GM23338 (cell line): ENCODE measurements around the gene SPTBN4. TPM values are rescaled to one million over a fixed set of nuclear protein-coding genes. Genes with fewer than 3 reads are reported as not detected.

Experiments used
- ATAC-seq: fragments of 200-7000 bp; cut with Tn5 transposase; 3 replicates; pipeline ENCODE4 v1.9.1; 2020
- DNase-seq: peaks from one replicate; pipeline ENCODE4 v3.0.0-alpha.2; 2015; ENCODE audit warnings: low spot score
- H2AFZ ChIP-seq: fragments of 200-600 bp; sonication (generic); 2 replicates; pipeline ENCODE4 v1.8.0; 2016; ENCODE audit warnings: antibody characterized with exemption, mild to moderate bottlenecking, moderate library complexity
- H3F3A ChIP-seq: fragments of 200-600 bp; sonication (generic); replicated peaks from 2 replicates; pipeline ENCODE4 v1.8.0; 2017; ENCODE audit warnings: antibody characterized with exemption, mixed run types, low read depth
- H3K27ac ChIP-seq: fragments of 200-600 bp; sonication (generic); 2 replicates; pipeline ENCODE4 v1.6.1; 2016; ENCODE audit warnings: low read depth
- H3K27me3 ChIP-seq: fragments of 200-600 bp; sonication (generic); 2 replicates; pipeline ENCODE4 v1.8.0; 2016; ENCODE audit warnings: mild to moderate bottlenecking, mixed run types, moderate library complexity; ENCODE audit not compliant: insufficient read depth
- H3K36me3 ChIP-seq: fragments of 200-600 bp; sonication (generic); 2 replicates; pipeline ENCODE4 v1.8.0; 2016; ENCODE audit warnings: mild to moderate bottlenecking; ENCODE audit not compliant: insufficient read depth
- H3K4me1 ChIP-seq: fragments of 200-600 bp; sonication (generic); 2 replicates; pipeline ENCODE4 v1.8.0; 2016; ENCODE audit warnings: mild to moderate bottlenecking, moderate library complexity; ENCODE audit not compliant: insufficient read depth
- H3K4me2 ChIP-seq: fragments of 200-600 bp; sonication (generic); 2 replicates; pipeline ENCODE4 v1.7.1; 2017; ENCODE audit warnings: mixed run types
- H3K4me3 ChIP-seq: fragments of 200-600 bp; sonication (generic); 2 replicates; pipeline ENCODE4 v1.6.1; 2016; ENCODE audit warnings: mixed run types
- H3K79me2 ChIP-seq: fragments of 200-600 bp; sonication (generic); replicated peaks from 2 replicates; pipeline ENCODE4 v1.8.0; 2017; ENCODE audit warnings: mild to moderate bottlenecking; ENCODE audit not compliant: insufficient read depth
- H3K9me2 ChIP-seq: fragments of 200-600 bp; sonication (generic); 2 replicates; pipeline ENCODE4 v1.8.0; 2017; ENCODE audit not compliant: insufficient read depth
- H4K20me1 ChIP-seq: fragments of 200-600 bp; sonication (generic); replicated peaks from 2 replicates; pipeline ENCODE4 v1.8.0; 2017; ENCODE audit warnings: mild to moderate bottlenecking; ENCODE audit not compliant: insufficient read depth
- H3K27ac Mint-ChIP-seq: 2 replicates; pipeline ENCODE4 v1.8.0; 2020; ENCODE audit warnings: inconsistent platforms, mild to moderate bottlenecking, moderate library complexity, mixed read lengths
- H3K27me3 Mint-ChIP-seq: 3 replicates; pipeline ENCODE4 v1.8.0; 2022; ENCODE audit warnings: low read depth, mild to moderate bottlenecking, moderate library complexity, mixed read lengths, inconsistent platforms; ENCODE audit not compliant: insufficient read depth, poor library complexity
- H3K36me3 Mint-ChIP-seq: 3 replicates; pipeline ENCODE4 v1.8.0; 2021; ENCODE audit warnings: low read depth, mild to moderate bottlenecking, inconsistent platforms, moderate library complexity, mixed read lengths
- H3K4me1 Mint-ChIP-seq: 3 replicates; pipeline ENCODE4 v1.8.0; 2020; ENCODE audit warnings: mild to moderate bottlenecking, inconsistent platforms, mixed read lengths
- H3K4me3 Mint-ChIP-seq: 3 replicates; pipeline ENCODE4 v1.8.0; 2021; ENCODE audit warnings: moderate library complexity, mild to moderate bottlenecking, inconsistent platforms, mixed read lengths
- H3K9me3 Mint-ChIP-seq: 3 replicates; pipeline ENCODE4 v1.8.0; 2020; ENCODE audit warnings: moderate library complexity, mild to moderate bottlenecking, inconsistent platforms, mixed read lengths
- CREB1 ChIP-seq: fragments of 250-450 bp; sonication (Bioruptor Pico); IDR thresholded peaks from 2 replicates; pipeline ENCODE4 v1.5.0; 2020; ENCODE audit warnings: low read depth, mild to moderate bottlenecking, moderate library complexity
- EZH2phosphoT487 ChIP-seq: fragments of 200-600 bp; sonication (generic); IDR thresholded peaks from one replicate; pipeline ENCODE4 v1.8.1; 2018; ENCODE audit warnings: antibody characterized with exemption; ENCODE audit not compliant: unreplicated experiment
- NANOG ChIP-seq: IDR thresholded peaks from 2 replicates; pipeline ENCODE4 v1.6.1; 2016; ENCODE audit warnings: antibody characterized with exemption, borderline replicate concordance
- POLR2AphosphoS5 ChIP-seq: IDR thresholded peaks from 2 replicates; pipeline ENCODE4 v1.6.1; 2016; ENCODE audit warnings: antibody characterized with exemption, low read depth
- REST ChIP-seq: IDR thresholded peaks from one replicate; pipeline ENCODE4 v1.6.1; 2018; ENCODE audit warnings: antibody characterized with exemption; ENCODE audit not compliant: unreplicated experiment
- STAT1 ChIP-seq: IDR thresholded peaks from one replicate; pipeline ENCODE4 v1.6.1; 2016; ENCODE audit warnings: antibody characterized with exemption; ENCODE audit not compliant: unreplicated experiment
- ZNF114 ChIP-seq: fragments of 250-450 bp; sonication (Bioruptor Pico); IDR thresholded peaks from 2 replicates; pipeline ENCODE4 v1.5.0; 2020; ENCODE audit warnings: mild to moderate bottlenecking, moderate library complexity
- ZNF331 ChIP-seq: fragments of 250-450 bp; sonication (Bioruptor Pico); IDR thresholded peaks from 2 replicates; pipeline ENCODE4 v1.5.0; 2020; ENCODE audit warnings: low read depth, mild to moderate bottlenecking, moderate library complexity
- ZNF462 ChIP-seq: fragments of 250-450 bp; sonication (Bioruptor Pico); IDR thresholded peaks from 2 replicates; pipeline ENCODE4 v1.5.0; 2020; ENCODE audit warnings: mild to moderate bottlenecking, moderate library complexity
- polyA plus RNA-seq: library from polyadenylated mRNA; unstranded; fragments of >200 nt; fragmentation: Nextera tagmentation; extraction: Ambion mirVana; gene quantifications from 2 replicates; pipeline ENCODE4 v1.2.1, GENCODE V29; 2016
- total RNA-seq: library from RNA; depleted of rRNA; stranded (reverse); fragments of >200 nt; shearing (Covaris generic); gene quantifications from 2 replicates; pipeline ENCODE4 v1.2.3, GENCODE V29; 2014
- TF ChIP-seq, protein P1 (sequence below), 2 experiments: fragments of 200-600 bp in 1 of 2; sonication (generic) in 1 of 2; conservative IDR thresholded peaks; 2 replicates each; pipeline versions ENCODE4 v1.5.1 to v1.6.1; 2016 to 2017; ENCODE audit warnings: antibody characterized with exemption in 2 of 2, low read depth in 2 of 2, mild to moderate bottlenecking in 2 of 2, moderate library complexity in 1 of 2

Gene SPTBN4
- total and polyA plus RNA-seq, 2 experiments from 2014 or later, result 1.6 to 2.3 TPM

DNA sequence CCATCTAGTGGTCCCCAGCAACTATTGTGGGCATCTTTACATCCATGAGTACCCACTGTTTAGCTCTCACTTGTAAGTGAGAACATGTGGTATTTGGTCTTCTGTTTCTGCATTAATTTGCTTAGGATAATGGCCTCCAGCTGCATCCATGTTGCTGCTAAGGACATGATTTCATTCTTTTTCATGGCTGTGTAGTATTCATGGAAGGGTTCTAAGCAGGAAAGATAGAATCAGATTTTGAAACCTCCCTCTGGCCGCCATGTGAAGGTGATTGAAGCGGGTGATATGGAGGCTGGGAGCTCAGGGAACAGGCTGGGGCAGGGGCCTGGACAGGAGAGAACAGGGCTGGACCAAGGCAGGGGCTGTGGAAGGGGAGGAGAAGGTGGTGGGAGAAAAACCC, 154.5 kb downstream of the SPTBN4 start:
- ATAC-seq (no peak), DNase-seq (no peak)
- Mint-ChIP-seq H3K9me3 (no peaks in the 10 kb centered on the region; the same call in 2 of the 3 replicates), H3K4me1 (peaks cover 16% of the 10 kb centered on the region), H3K36me3 (peaks cover 40% of the 10 kb centered on the region), H3K27ac (no peak overlapping the region), H3K27me3 (peaks cover 8% of the 10 kb centered on the region), H3K4me3 (no peak overlapping the region; the same call in 2 of the 3 replicates)
- no peak overlapping the region for H3K4me2 ChIP-seq
- no peak overlapping the region for H3K4me3 ChIP-seq
- H3K4me1 ChIP-seq, result peaks cover 11% of the 10 kb centered on the region
- no peaks in the 10 kb centered on the region for H3K79me2 ChIP-seq
- H3K36me3 ChIP-seq, result peaks cover 12% of the 10 kb centered on the region; the same call in 1 of the 2 replicates
- H4K20me1 ChIP-seq, result peaks cover 5% of the 10 kb centered on the region
- H2AFZ ChIP-seq, result no peak overlapping the region
- H3F3A ChIP-seq, result peaks cover 9% of the 10 kb centered on the region; the same call in 1 of the 2 replicates
- TF ChIP-seq, protein P1, sequence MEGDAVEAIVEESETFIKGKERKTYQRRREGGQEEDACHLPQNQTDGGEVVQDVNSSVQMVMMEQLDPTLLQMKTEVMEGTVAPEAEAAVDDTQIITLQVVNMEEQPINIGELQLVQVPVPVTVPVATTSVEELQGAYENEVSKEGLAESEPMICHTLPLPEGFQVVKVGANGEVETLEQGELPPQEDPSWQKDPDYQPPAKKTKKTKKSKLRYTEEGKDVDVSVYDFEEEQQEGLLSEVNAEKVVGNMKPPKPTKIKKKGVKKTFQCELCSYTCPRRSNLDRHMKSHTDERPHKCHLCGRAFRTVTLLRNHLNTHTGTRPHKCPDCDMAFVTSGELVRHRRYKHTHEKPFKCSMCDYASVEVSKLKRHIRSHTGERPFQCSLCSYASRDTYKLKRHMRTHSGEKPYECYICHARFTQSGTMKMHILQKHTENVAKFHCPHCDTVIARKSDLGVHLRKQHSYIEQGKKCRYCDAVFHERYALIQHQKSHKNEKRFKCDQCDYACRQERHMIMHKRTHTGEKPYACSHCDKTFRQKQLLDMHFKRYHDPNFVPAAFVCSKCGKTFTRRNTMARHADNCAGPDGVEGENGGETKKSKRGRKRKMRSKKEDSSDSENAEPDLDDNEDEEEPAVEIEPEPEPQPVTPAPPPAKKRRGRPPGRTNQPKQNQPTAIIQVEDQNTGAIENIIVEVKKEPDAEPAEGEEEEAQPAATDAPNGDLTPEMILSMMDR (conservative IDR thresholded peaks at IDR 0.05; ENCODE audit: low read depth in 2 of 2), result no peak
- TF ChIP-seq STAT1, result no peak
- no peak for TF ChIP-seq EZH2phosphoT487
- no peak for TF ChIP-seq POLR2AphosphoS5
- TF ChIP-seq ZNF462 (CRISPR knock-in tag), result no peak
- no peak for TF ChIP-seq ZNF331 (CRISPR knock-in tag)
- TF ChIP-seq ZNF114 (CRISPR knock-in tag), result no peak
- no peak for TF ChIP-seq REST
- TF ChIP-seq CREB1 (CRISPR knock-in tag), result no peak
- TF ChIP-seq NANOG, result no peak
- no peaks in the 10 kb centered on the region for H3K27me3 ChIP-seq
- no peak overlapping the region for H3K27ac ChIP-seq
- no peaks in the 10 kb centered on the region for H3K9me2 ChIP-seq
